ENCODE data around the gene IRAG1.

IRAG1 gene

DNA sequence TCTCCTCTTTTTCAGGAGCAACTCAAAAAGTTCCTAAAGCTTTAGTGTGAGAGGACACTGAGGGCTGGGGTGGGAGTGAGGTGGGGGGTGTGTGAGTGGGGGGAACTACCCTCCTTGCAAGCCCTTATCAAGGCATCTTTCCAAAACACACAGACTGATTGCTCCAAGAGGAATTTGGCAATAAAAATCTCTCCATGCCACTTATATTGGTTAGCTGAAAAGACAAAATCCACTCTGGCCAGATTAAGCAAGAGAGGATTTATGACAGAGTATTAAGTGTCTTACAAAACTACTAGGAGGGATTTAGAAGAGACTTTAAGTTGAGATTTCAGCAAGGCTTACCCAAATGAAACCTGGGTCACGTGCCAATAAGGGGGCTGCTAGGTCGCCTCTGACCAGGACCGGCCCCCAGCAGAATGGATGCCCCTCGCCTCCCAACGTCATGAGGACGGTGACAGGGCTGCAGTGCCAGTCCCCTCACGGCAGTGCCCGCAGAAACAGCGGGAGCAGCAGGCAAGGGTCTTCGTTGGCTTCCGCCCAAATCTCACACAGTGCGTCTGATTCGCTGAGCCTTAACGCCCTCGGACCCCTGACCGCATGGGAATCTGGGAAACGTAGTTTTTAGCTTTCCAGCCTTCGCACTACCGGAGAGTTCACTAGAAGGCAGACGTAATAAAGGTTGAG lies 35.4 kb upstream of the IRAG1 start:
- H3K9me3 ChIP-seq (ENCODE audit: severe bottlenecking), result no peaks in the 10 kb centered on the region
- H3K27ac ChIP-seq, result peak overlapping the region; percentile 59; the same call in 1 of the 2 replicates
- TF ChIP-seq, protein P1, sequence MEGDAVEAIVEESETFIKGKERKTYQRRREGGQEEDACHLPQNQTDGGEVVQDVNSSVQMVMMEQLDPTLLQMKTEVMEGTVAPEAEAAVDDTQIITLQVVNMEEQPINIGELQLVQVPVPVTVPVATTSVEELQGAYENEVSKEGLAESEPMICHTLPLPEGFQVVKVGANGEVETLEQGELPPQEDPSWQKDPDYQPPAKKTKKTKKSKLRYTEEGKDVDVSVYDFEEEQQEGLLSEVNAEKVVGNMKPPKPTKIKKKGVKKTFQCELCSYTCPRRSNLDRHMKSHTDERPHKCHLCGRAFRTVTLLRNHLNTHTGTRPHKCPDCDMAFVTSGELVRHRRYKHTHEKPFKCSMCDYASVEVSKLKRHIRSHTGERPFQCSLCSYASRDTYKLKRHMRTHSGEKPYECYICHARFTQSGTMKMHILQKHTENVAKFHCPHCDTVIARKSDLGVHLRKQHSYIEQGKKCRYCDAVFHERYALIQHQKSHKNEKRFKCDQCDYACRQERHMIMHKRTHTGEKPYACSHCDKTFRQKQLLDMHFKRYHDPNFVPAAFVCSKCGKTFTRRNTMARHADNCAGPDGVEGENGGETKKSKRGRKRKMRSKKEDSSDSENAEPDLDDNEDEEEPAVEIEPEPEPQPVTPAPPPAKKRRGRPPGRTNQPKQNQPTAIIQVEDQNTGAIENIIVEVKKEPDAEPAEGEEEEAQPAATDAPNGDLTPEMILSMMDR (IDR thresholded peaks at IDR 0.05; ENCODE audit: low read depth, low read length), result no peak
- DNase-seq, result peak; percentile 78
- H3K4me3 ChIP-seq (ENCODE audit: low read depth, low read length), result peak overlapping the region; percentile 59
- no peaks in the 10 kb centered on the region for H3K36me3 ChIP-seq
- no peaks in the 10 kb centered on the region for H3K27me3 ChIP-seq (ENCODE audit: insufficient read depth, low read depth, severe bottlenecking)

DNA sequence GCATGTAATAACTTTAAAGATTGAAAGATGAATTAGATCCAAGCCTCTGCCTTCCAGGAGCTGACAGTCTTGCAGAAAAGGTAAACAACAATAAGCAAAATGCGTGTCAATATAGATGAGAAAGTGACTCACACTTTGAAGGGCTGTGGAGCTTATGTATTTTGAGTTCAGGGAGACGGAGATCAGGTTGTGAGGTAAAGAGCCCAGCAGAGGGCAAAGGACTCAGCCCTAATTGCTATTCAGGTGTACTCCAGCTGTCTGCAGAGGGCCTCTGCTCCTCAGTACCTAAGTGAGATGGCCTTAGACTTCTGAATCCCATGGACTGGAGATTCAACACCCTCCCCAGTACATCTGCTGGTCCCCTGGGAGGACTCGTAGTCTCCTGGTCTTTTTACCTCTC lies 34.6 kb upstream of the IRAG1 start:
- TF ChIP-seq, protein P1 (IDR thresholded peaks at IDR 0.05; ENCODE audit: low read depth, low read length), result 0 out of 2 replicates have a peak, but pooled peaks have one; percentile 10
- Histone ChIP-seq H3K27me3 (ENCODE audit: insufficient read depth, low read depth, severe bottlenecking) (no peaks in the 10 kb centered on the region), H3K9me3 (ENCODE audit: severe bottlenecking) (no peaks in the 10 kb centered on the region), H3K4me3 (ENCODE audit: low read depth, low read length) (no peak overlapping the region), H3K36me3 (no peaks in the 10 kb centered on the region), H3K27ac (no peak overlapping the region)
- DNase-seq, result no peak

GRCh38 chr11:10727146-10727851 lies 33.7 kb upstream of the IRAG1 start:
- Histone ChIP-seq H3K27ac (no peak overlapping the region), H3K9me3 (ENCODE audit: severe bottlenecking) (no peaks in the 10 kb centered on the region), H3K27me3 (ENCODE audit: insufficient read depth, low read depth, severe bottlenecking) (no peaks in the 10 kb centered on the region), H3K36me3 (no peaks in the 10 kb centered on the region), H3K4me3 (ENCODE audit: low read depth, low read length) (no peak overlapping the region)
- DNase-seq, result no peak
- TF ChIP-seq, protein P1 (IDR thresholded peaks at IDR 0.05; ENCODE audit: low read depth, low read length), result no peak

DNA sequence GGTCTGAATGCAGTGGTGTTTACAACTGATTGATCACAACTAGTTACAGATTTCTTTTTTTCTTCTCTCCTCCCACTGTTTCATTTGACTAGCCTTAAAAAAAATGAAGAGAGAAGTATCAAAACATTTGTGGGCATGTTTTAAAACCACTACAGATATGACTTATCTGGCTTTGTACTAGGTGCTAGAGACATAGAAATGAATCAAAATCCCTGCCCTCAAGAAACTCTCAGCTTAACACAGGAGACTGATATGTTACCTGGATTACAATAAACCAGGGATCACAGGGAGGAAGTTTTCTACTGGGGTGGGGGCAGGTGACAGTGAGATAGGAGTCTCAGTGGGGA lies 32.3 kb upstream of the IRAG1 start:
- TF ChIP-seq, protein P1 (IDR thresholded peaks at IDR 0.05; ENCODE audit: low read depth, low read length), result no peak
- H3K36me3 ChIP-seq, result no peaks in the 10 kb centered on the region
- H3K27ac ChIP-seq, result no peak overlapping the region
- DNase-seq, result no peak
- H3K4me3 ChIP-seq (ENCODE audit: low read depth, low read length), result no peak overlapping the region
- no peaks in the 10 kb centered on the region for H3K9me3 ChIP-seq (ENCODE audit: severe bottlenecking)
- no peaks in the 10 kb centered on the region for H3K27me3 ChIP-seq (ENCODE audit: insufficient read depth, low read depth, severe bottlenecking)

GRCh38 chr11:10725114-10725906 lies 31.8 kb upstream of the IRAG1 start:
- Histone ChIP-seq H3K4me3 (ENCODE audit: low read depth, low read length) (no peak overlapping the region), H3K27me3 (ENCODE audit: insufficient read depth, low read depth, severe bottlenecking) (no peaks in the 10 kb centered on the region), H3K9me3 (ENCODE audit: severe bottlenecking) (peaks cover 5% of the 10 kb centered on the region), H3K27ac (no peak overlapping the region), H3K36me3 (no peaks in the 10 kb centered on the region)
- DNase-seq, result no peak
- TF ChIP-seq, protein P1 (IDR thresholded peaks at IDR 0.05; ENCODE audit: low read depth, low read length), result no peak

All from WERI-Rb-1 (cell line).